GM13976 (cell line): ENCODE results near the gene TPM4.

Experiments used
- DNase-seq: peaks from one replicate; pipeline ENCODE4 v3.0.0; 2012; ENCODE audit warnings: low spot score
- CTCF ChIP-seq: IDR thresholded peaks from 2 replicates; pipeline ENCODE4 v1.5.1; 2012; ENCODE audit warnings: borderline replicate concordance, mild to moderate bottlenecking; ENCODE audit not compliant: insufficient read depth; ENCODE audit errors: extremely low read depth, missing control alignments, control extremely low read depth
- in situ Hi-C: fragments of 300-500 bp; cut with MboI; formaldehyde crosslinking; loops from one replicate; pipeline ENCODE4 v1.12.0; 2022; ENCODE audit warnings: low sequenced_read_pairs, mixed read lengths, inconsistent platforms; ENCODE audit not compliant: unreplicated experiment

The TPM4 gene

GRCh38 chr19:16124953-16125352 is 48.7 kb downstream of the TPM4 start:
- no peak for DNase-seq
- TF ChIP-seq CTCF = no peak
- in situ Hi-C loops = no loop called here

DNA sequence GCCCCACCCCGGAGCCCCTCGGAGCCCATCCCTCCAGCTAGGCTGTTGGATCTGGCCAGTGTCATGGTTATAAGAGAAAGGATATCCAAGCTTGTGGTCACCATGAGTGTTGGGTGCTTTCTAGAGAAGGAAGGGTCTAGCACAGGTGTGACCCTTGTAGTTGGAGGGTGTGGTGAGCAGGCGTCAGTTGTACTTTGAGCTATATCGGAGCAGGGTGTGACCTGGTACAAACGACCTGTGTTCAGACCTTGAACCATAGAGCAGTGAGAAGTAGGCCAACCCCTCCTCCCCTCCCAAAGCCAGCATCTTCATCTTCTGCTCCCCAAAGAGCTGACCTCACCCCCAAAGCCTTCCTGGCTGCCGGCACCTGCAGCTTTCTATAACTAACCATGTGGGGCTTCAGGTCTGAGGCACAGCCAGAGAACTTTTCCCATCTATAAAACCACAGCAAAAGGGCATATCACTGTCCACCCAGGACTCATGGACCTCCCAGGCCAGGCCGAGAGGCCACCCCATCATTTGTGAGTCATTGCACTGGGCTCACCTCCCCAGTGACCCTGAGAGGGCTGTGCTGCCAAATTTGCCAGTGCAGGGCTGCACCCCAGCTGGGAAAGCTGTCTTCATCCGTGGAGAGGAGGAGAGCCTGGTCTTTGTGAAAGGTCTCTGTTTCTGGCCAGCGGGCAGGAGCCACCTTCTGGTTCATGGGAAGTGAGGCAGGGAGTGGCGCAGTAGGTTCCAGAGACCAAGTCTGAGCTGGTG is 49.6 kb downstream of the TPM4 start:
- no peak for TF ChIP-seq CTCF
- in situ Hi-C loops = no loop called here
- DNase-seq = no peak

DNA sequence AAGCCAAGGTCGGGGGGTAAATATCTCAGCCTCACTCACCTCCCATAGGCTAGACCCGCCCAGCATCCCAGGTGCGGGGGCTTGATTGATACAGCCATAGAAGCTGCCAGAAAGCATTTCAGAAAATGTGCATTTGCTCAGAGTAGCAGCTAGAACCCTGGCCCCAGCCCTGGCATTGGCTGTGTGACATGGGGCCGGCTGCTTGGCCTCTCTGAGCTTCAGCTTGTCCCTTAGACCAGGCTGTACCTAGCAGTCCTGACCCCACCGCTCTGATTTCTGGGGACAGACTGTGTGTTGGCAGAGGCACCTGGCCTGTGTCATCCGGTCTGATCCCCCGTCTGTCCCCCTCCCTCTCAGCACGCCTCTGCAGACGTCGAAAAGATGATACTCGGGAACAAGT is 50.8 kb downstream of the TPM4 start:
- in situ Hi-C loops = no loop called here
- no peak for DNase-seq
- no peak for TF ChIP-seq CTCF

GRCh38 chr19:16127776-16128371 is 51.6 kb downstream of the TPM4 start:
- no peak for TF ChIP-seq CTCF
- in situ Hi-C loops = no loop called here
- no peak for DNase-seq

DNA sequence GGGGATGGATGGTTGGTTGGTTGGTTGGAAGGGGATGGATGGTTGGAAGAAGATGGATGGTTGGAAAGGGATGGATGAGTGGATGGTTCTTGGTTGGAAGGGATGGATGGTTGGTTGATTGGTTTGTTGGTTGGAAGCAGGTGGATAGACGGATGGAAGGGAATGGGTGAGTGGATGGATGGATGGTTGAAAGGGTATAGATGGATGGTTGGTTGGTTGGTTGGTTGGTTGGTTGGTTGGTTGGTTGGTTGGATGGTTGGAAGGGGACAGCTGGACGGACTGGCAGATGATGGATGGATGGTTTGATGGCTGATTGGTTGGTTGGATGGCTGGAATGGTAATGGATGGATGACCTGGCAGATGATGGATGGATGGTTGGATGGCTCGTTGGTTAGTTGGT is 55.4 kb downstream of the TPM4 start:
- no peak for TF ChIP-seq CTCF
- in situ Hi-C loops = no loop called here
- no peak for DNase-seq

GRCh38 chr19:16133818-16134217 is 57.5 kb downstream of the TPM4 start:
- DNase-seq = no peak
- in situ Hi-C loops = no loop called here
- TF ChIP-seq CTCF = no peak
